ENCODE results near the gene VEPH1. TPM values are rescaled to one million over a fixed set of nuclear protein-coding genes. Genes with fewer than 3 reads are reported as not detected.

Gene VEPH1
- polyA plus RNA-seq, 1 donor (not counting 4 experiments of a cell fraction or from before 2014, with no cell fraction given), result 0.21 TPM

GRCh38 chr3:157381606-157382005, 121.6 kb downstream of the VEPH1 start:
- TF ChIP-seq EZH2 (IDR thresholded peaks at IDR 0.05; ENCODE audit: low read length) (no peak), CTCF (optimal IDR thresholded peaks at IDR 0.05 in 1 of 3, IDR thresholded peaks at IDR 0.05 in 1 of 3, conservative IDR thresholded peaks at IDR 0.05 in 1 of 3; ENCODE audit: extremely low read depth in 1 of 3, insufficient read depth in 2 of 3, low read length in 3 of 3) (no peak)
- dilution Hi-C loops (cut with MboI; ENCODE audit: extremely low pct_ligation_motif_present, low sequenced_read_pairs), result no loop called here
- no peaks in the 10 kb centered on the region for H3K9me3 ChIP-seq (ENCODE audit: control insufficient read depth, low read depth, low read length)
- no peaks in the 10 kb centered on the region for H3K4me1 ChIP-seq (ENCODE audit: control insufficient read depth, extremely low read depth, insufficient read depth, low read length)
- no peaks in the 10 kb centered on the region for H3K9me1 ChIP-seq (ENCODE audit: control insufficient read depth, extremely low read depth, insufficient read depth, low read length)
- H3K9ac ChIP-seq (ENCODE audit: control insufficient read depth, extremely low read depth, insufficient read depth, low read length), result no peak overlapping the region
- FAIRE-seq (no peak), DNase-seq (ENCODE audit: low read depth, low spot score) (no peak)
- no peaks in the 10 kb centered on the region for H4K20me1 ChIP-seq (ENCODE audit: control insufficient read depth, extremely low read depth, insufficient read depth, low read length)
- no peak overlapping the region for H2AFZ ChIP-seq (ENCODE audit: control insufficient read depth, low read length)
- H3K27me3 ChIP-seq (ENCODE audit: control insufficient read depth, extremely low read depth, insufficient read depth, low read length), result peaks cover 3% of the 10 kb centered on the region
- no peaks in the 10 kb centered on the region for H3K79me2 ChIP-seq (ENCODE audit: control insufficient read depth, insufficient read depth, low read length)
- H3K36me3 ChIP-seq (ENCODE audit: control insufficient read depth in 2 of 2, extremely low read depth in 1 of 2, insufficient read depth in 2 of 2, low read length in 2 of 2), result no peaks in the 10 kb centered on the region
- H3K27ac ChIP-seq (ENCODE audit: control insufficient read depth, insufficient read depth, low read length), result no peak overlapping the region
- no peak overlapping the region for H3K4me3 ChIP-seq (ENCODE audit: control insufficient read depth in 2 of 3, extremely low read depth in 1 of 3, insufficient read depth in 2 of 3, low read depth in 1 of 3, low read length in 3 of 3)
- no peak overlapping the region for H3K4me2 ChIP-seq (ENCODE audit: control insufficient read depth, extremely low read depth, insufficient read depth, low read depth, low read length)

GRCh38 chr3:157379525-157380140, 123.6 kb downstream of the VEPH1 start:
- Histone ChIP-seq H3K4me1 (ENCODE audit: control insufficient read depth, extremely low read depth, insufficient read depth, low read length) (no peaks in the 10 kb centered on the region), H3K4me2 (ENCODE audit: control insufficient read depth, extremely low read depth, insufficient read depth, low read depth, low read length) (no peak overlapping the region), H3K79me2 (ENCODE audit: control insufficient read depth, insufficient read depth, low read length) (no peaks in the 10 kb centered on the region), H3K9me1 (ENCODE audit: control insufficient read depth, extremely low read depth, insufficient read depth, low read length) (no peaks in the 10 kb centered on the region), H4K20me1 (ENCODE audit: control insufficient read depth, extremely low read depth, insufficient read depth, low read length) (no peaks in the 10 kb centered on the region), H3K9me3 (ENCODE audit: control insufficient read depth, low read depth, low read length) (no peaks in the 10 kb centered on the region), H3K27me3 (ENCODE audit: control insufficient read depth, extremely low read depth, insufficient read depth, low read length) (peaks cover 3% of the 10 kb centered on the region), H3K9ac (ENCODE audit: control insufficient read depth, extremely low read depth, insufficient read depth, low read length) (no peak overlapping the region), H3K27ac (ENCODE audit: control insufficient read depth, insufficient read depth, low read length) (no peak overlapping the region), H3K36me3 (ENCODE audit: control insufficient read depth in 2 of 2, extremely low read depth in 1 of 2, insufficient read depth in 2 of 2, low read length in 2 of 2) (no peaks in the 10 kb centered on the region), H3K4me3 (ENCODE audit: control insufficient read depth in 2 of 3, extremely low read depth in 1 of 3, insufficient read depth in 2 of 3, low read depth in 1 of 3, low read length in 3 of 3) (no peak overlapping the region), H2AFZ (ENCODE audit: control insufficient read depth, low read length) (no peak overlapping the region)
- FAIRE-seq (no peak), DNase-seq (ENCODE audit: low read depth, low spot score) (no peak)
- TF ChIP-seq CTCF (optimal IDR thresholded peaks at IDR 0.05 in 1 of 3, IDR thresholded peaks at IDR 0.05 in 1 of 3, conservative IDR thresholded peaks at IDR 0.05 in 1 of 3; ENCODE audit: extremely low read depth in 1 of 3, insufficient read depth in 2 of 3, low read length in 3 of 3) (no peak), EZH2 (IDR thresholded peaks at IDR 0.05; ENCODE audit: low read length) (no peak)
- dilution Hi-C loops (cut with MboI; ENCODE audit: extremely low pct_ligation_motif_present, low sequenced_read_pairs), result no loop called here
